Measurements from ENCODE around the gene DAB2IP.

The DAB2IP gene

GRCh38 chr9:121700832-121701419, 49.5 kb downstream of the DAB2IP start:
- FAIRE-seq: no peak

GRCh38 chr9:121701736-121702261, 50.4 kb downstream of the DAB2IP start:
- FAIRE-seq: no peak
- DNase-seq (ENCODE audit: low spot score): no peak

More at GRCh38 chr9:121700832-121701419, 49.5 kb downstream of the DAB2IP start:
- DNase-seq (ENCODE audit: low spot score): no peak

GRCh38 chr9:121703014-121703734, 51.7 kb downstream of the DAB2IP start:
- no peak for DNase-seq (ENCODE audit: low spot score)
- FAIRE-seq: no peak

- FAIRE-seq: no peak
- no peak for DNase-seq (ENCODE audit: low spot score)
Observed at GRCh38 chr9:121704281-121704680, 52.8 kb downstream of the DAB2IP start.

GRCh38 chr9:121706149-121706750, 54.8 kb downstream of the DAB2IP start:
- DNase-seq (ENCODE audit: low spot score): no peak
- no peak for FAIRE-seq

- FAIRE-seq: no peak
- no peak for DNase-seq (ENCODE audit: low spot score)
Observed at GRCh38 chr9:121707477-121708424, 56.3 kb downstream of the DAB2IP start.

- DNase-seq (ENCODE audit: low spot score): no peak
- no peak for FAIRE-seq
Observed at GRCh38 chr9:121708768-121709488, 57.5 kb downstream of the DAB2IP start.

GRCh38 chr9:121709798-121710197, 58.4 kb downstream of the DAB2IP start:
- DNase-seq (ENCODE audit: low spot score) (no peak), FAIRE-seq (no peak)

GRCh38 chr9:121711281-121711680, 59.8 kb downstream of the DAB2IP start:
- no peak for DNase-seq (ENCODE audit: low spot score)

GRCh38 chr9:121711797-121712196, 60.4 kb downstream of the DAB2IP start:
- DNase-seq (ENCODE audit: low spot score): no peak
- FAIRE-seq: no peak

More at GRCh38 chr9:121711281-121711680, 59.8 kb downstream of the DAB2IP start:
- no peak for FAIRE-seq

GRCh38 chr9:121713400-121714070, 62.1 kb downstream of the DAB2IP start:
- no peak for DNase-seq (ENCODE audit: low spot score)
- FAIRE-seq: no peak

- DNase-seq (ENCODE audit: low spot score) (no peak), FAIRE-seq (no peak)
Observed at GRCh38 chr9:121714075-121714705, 62.8 kb downstream of the DAB2IP start.

- FAIRE-seq: no peak
- DNase-seq (ENCODE audit: low spot score): no peak
Observed at GRCh38 chr9:121714873-121715272, 63.4 kb downstream of the DAB2IP start.

- DNase-seq (ENCODE audit: low spot score): no peak
- FAIRE-seq: no peak
Observed at GRCh38 chr9:121717141-121717991, 65.9 kb downstream of the DAB2IP start.

- FAIRE-seq (no peak), DNase-seq (ENCODE audit: low spot score) (no peak)
Observed at GRCh38 chr9:121718084-121718483, 66.7 kb downstream of the DAB2IP start.

- FAIRE-seq: no peak
- DNase-seq (ENCODE audit: low spot score): no peak
Observed at GRCh38 chr9:121718501-121718900, 67.1 kb downstream of the DAB2IP start.

GRCh38 chr9:121720311-121721057, 69.0 kb downstream of the DAB2IP start:
- FAIRE-seq: no peak
- DNase-seq (ENCODE audit: low spot score): no peak

- no peak for DNase-seq (ENCODE audit: low spot score)
- FAIRE-seq: no peak
Observed at GRCh38 chr9:121721058-121721350, 69.6 kb downstream of the DAB2IP start.

Measured in RCC 7860 (cell line).